ENCODE results near the gene SH2D6.
"Not testable (repeated sequence)": the region's sequence is repeated elsewhere in the genome, so short reads cannot be mapped to it uniquely, and the experiment has no call there.

The SH2D6 gene

GRCh38 chr2:85418132-85419008 lies at the start of gene SH2D6:
Gene SH2D6 (plus strand): TSS chr2:85418714. CDS start chr2:85429466, 10,752 bp downstream.
- H3K4me3 Mint-ChIP-seq, result peak within 1 kb of the TSS; percentile 90
- H3K9me3 Mint-ChIP-seq, result no peaks in the 10 kb centered on the region
- peaks cover 43% of the 10 kb centered on the region for H3K4me1 Mint-ChIP-seq (ENCODE audit: low read depth)
- no peaks in the 10 kb centered on the region for H3K36me3 Mint-ChIP-seq (ENCODE audit: low read depth)
- peak within 1 kb of the TSS; percentile 97 for H3K27ac Mint-ChIP-seq
- H3K27me3 Mint-ChIP-seq, result no peaks in the 10 kb centered on the region

GRCh38 chr2:85368921-85369320 lies 49.6 kb upstream of the SH2D6 start:
- H3K4me3 Mint-ChIP-seq, result no peak overlapping the region
- H3K4me1 Mint-ChIP-seq (ENCODE audit: low read depth), result no peaks in the 10 kb centered on the region
- H3K27me3 Mint-ChIP-seq, result no peaks in the 10 kb centered on the region
- no peaks in the 10 kb centered on the region for H3K9me3 Mint-ChIP-seq
- H3K27ac Mint-ChIP-seq, result no peak overlapping the region
- H3K36me3 Mint-ChIP-seq (ENCODE audit: low read depth), result peaks cover 15% of the 10 kb centered on the region

- Mint-ChIP-seq H3K27ac (no peak overlapping the region), H3K9me3 (no peaks in the 10 kb centered on the region), H3K4me1 (ENCODE audit: low read depth) (no peaks in the 10 kb centered on the region), H3K4me3 (no peak overlapping the region), H3K27me3 (no peaks in the 10 kb centered on the region), H3K36me3 (ENCODE audit: low read depth) (peaks cover 17% of the 10 kb centered on the region)
These were observed 49.0 kb upstream of the SH2D6 start for GRCh38 chr2:85369500-85369899.

GRCh38 chr2:85371045-85371444 lies 47.5 kb upstream of the SH2D6 start:
- H3K27ac Mint-ChIP-seq, result no peak overlapping the region

GRCh38 chr2:85376291-85377065 lies 42.0 kb upstream of the SH2D6 start:
- no peaks in the 10 kb centered on the region for H3K4me1 Mint-ChIP-seq (ENCODE audit: low read depth)

More at GRCh38 chr2:85371045-85371444, 47.5 kb upstream of the SH2D6 start:
- Mint-ChIP-seq H3K4me3 (no peak overlapping the region), H3K36me3 (ENCODE audit: low read depth) (peaks cover 24% of the 10 kb centered on the region), H3K27me3 (no peaks in the 10 kb centered on the region), H3K9me3 (no peaks in the 10 kb centered on the region), H3K4me1 (ENCODE audit: low read depth) (no peaks in the 10 kb centered on the region)

GRCh38 chr2:85377083-85377482 lies 41.4 kb upstream of the SH2D6 start:
- H3K27ac Mint-ChIP-seq, result no peak overlapping the region
- no peak overlapping the region for H3K4me3 Mint-ChIP-seq
- H3K27me3 Mint-ChIP-seq, result no peaks in the 10 kb centered on the region
- H3K9me3 Mint-ChIP-seq, result no peaks in the 10 kb centered on the region
- peaks cover 57% of the 10 kb centered on the region for H3K36me3 Mint-ChIP-seq (ENCODE audit: low read depth)
- H3K4me1 Mint-ChIP-seq (ENCODE audit: low read depth), result no peaks in the 10 kb centered on the region

More at GRCh38 chr2:85376291-85377065, 42.0 kb upstream of the SH2D6 start:
- no peak overlapping the region for H3K4me3 Mint-ChIP-seq
- H3K27me3 Mint-ChIP-seq, result no peaks in the 10 kb centered on the region
- no peak overlapping the region for H3K27ac Mint-ChIP-seq
- H3K36me3 Mint-ChIP-seq (ENCODE audit: low read depth), result peaks cover 54% of the 10 kb centered on the region
- no peaks in the 10 kb centered on the region for H3K9me3 Mint-ChIP-seq

- no peak overlapping the region for H3K27ac Mint-ChIP-seq
- peaks cover 59% of the 10 kb centered on the region for H3K36me3 Mint-ChIP-seq (ENCODE audit: low read depth)
- no peaks in the 10 kb centered on the region for H3K9me3 Mint-ChIP-seq
- H3K4me3 Mint-ChIP-seq, result no peak overlapping the region
- no peaks in the 10 kb centered on the region for H3K27me3 Mint-ChIP-seq
- no peaks in the 10 kb centered on the region for H3K4me1 Mint-ChIP-seq (ENCODE audit: low read depth)
These were observed 40.3 kb upstream of the SH2D6 start for GRCh38 chr2:85378257-85378656.

- H3K9me3 Mint-ChIP-seq, result no peaks in the 10 kb centered on the region
- no peak overlapping the region for H3K4me3 Mint-ChIP-seq
- peaks cover 5% of the 10 kb centered on the region for H3K4me1 Mint-ChIP-seq (ENCODE audit: low read depth)
- H3K27me3 Mint-ChIP-seq, result no peaks in the 10 kb centered on the region
- no peak overlapping the region for H3K27ac Mint-ChIP-seq
- H3K36me3 Mint-ChIP-seq (ENCODE audit: low read depth), result peaks cover 53% of the 10 kb centered on the region
These were observed 38.5 kb upstream of the SH2D6 start for GRCh38 chr2:85380048-85380447.

GRCh38 chr2:85383151-85383550 lies 35.4 kb upstream of the SH2D6 start:
- H3K27ac Mint-ChIP-seq, result not testable (repeated sequence)

GRCh38 chr2:85383850-85384249 lies 34.7 kb upstream of the SH2D6 start:
- no peaks in the 10 kb centered on the region for H3K27me3 Mint-ChIP-seq
- peaks cover 49% of the 10 kb centered on the region for H3K36me3 Mint-ChIP-seq (ENCODE audit: low read depth)
- peaks cover 5% of the 10 kb centered on the region for H3K4me1 Mint-ChIP-seq (ENCODE audit: low read depth)
- no peak overlapping the region for H3K4me3 Mint-ChIP-seq
- H3K27ac Mint-ChIP-seq, result no peak overlapping the region
- no peaks in the 10 kb centered on the region for H3K9me3 Mint-ChIP-seq

More at GRCh38 chr2:85383151-85383550, 35.4 kb upstream of the SH2D6 start:
- not testable (repeated sequence) for H3K9me3 Mint-ChIP-seq; H3K27me3 Mint-ChIP-seq; H3K4me1 Mint-ChIP-seq (ENCODE audit: low read depth); H3K4me3 Mint-ChIP-seq
- peaks cover 54% of the 10 kb centered on the region for H3K36me3 Mint-ChIP-seq (ENCODE audit: low read depth)

GRCh38 chr2:85385746-85386145 lies 32.8 kb upstream of the SH2D6 start:
- Mint-ChIP-seq H3K27ac (peak overlapping the region; percentile 17), H3K4me3 (no peak overlapping the region), H3K27me3 (no peaks in the 10 kb centered on the region), H3K4me1 (ENCODE audit: low read depth) (peaks cover 5% of the 10 kb centered on the region), H3K9me3 (no peaks in the 10 kb centered on the region), H3K36me3 (ENCODE audit: low read depth) (peaks cover 30% of the 10 kb centered on the region)

GRCh38 chr2:85387754-85388153 lies 30.8 kb upstream of the SH2D6 start:
- Mint-ChIP-seq H3K36me3 (ENCODE audit: low read depth) (peaks cover 19% of the 10 kb centered on the region), H3K4me1 (ENCODE audit: low read depth) (peaks cover 10% of the 10 kb centered on the region), H3K9me3 (no peaks in the 10 kb centered on the region), H3K27me3 (no peaks in the 10 kb centered on the region), H3K4me3 (no peak overlapping the region), H3K27ac (no peak overlapping the region)

GRCh38 chr2:85388878-85389538 lies 29.5 kb upstream of the SH2D6 start:
- peaks cover 10% of the 10 kb centered on the region for H3K4me1 Mint-ChIP-seq (ENCODE audit: low read depth)
- H3K4me3 Mint-ChIP-seq, result no peak overlapping the region
- no peak overlapping the region for H3K27ac Mint-ChIP-seq
- H3K9me3 Mint-ChIP-seq, result no peaks in the 10 kb centered on the region
- H3K36me3 Mint-ChIP-seq (ENCODE audit: low read depth), result peaks cover 18% of the 10 kb centered on the region
- H3K27me3 Mint-ChIP-seq, result no peaks in the 10 kb centered on the region

- Mint-ChIP-seq H3K9me3 (no peaks in the 10 kb centered on the region), H3K27me3 (no peaks in the 10 kb centered on the region), H3K4me1 (ENCODE audit: low read depth) (peaks cover 5% of the 10 kb centered on the region), H3K36me3 (ENCODE audit: low read depth) (peaks cover 3% of the 10 kb centered on the region), H3K4me3 (no peak overlapping the region), H3K27ac (no peak overlapping the region)
These were observed 27.4 kb upstream of the SH2D6 start for GRCh38 chr2:85390941-85391669.

Data from stimulated activated naive CD8-positive, alpha-beta T cell treated with anti-CD3 and anti-CD28 coated beads, Interleukin-15, Interleukin-2, amounts not matched to agents 100 ng/mL and 50 ng/mL, for 24 hours (primary cell).